GM12878 (cell line): ENCODE results near the gene FCF1.

Source experiments
- CREM ChIP-seq: IDR thresholded peaks from 2 replicates; pipeline ENCODE4 v1.6.1; 2014; ENCODE audit warnings: antibody characterized with exemption, low read depth
- TBL1XR1 ChIP-seq: IDR thresholded peaks from 2 replicates; pipeline ENCODE4 v1.6.1; 2012; ENCODE audit warnings: low read depth, low read length, improper control_type of control experiment
- TF ChIP-seq, protein P1 (sequence below), 3 experiments: IDR thresholded peaks in 2 of 3; conservative IDR thresholded peaks in 1 of 3; 2 replicates each; pipeline ENCODE4 v1.5.1; 2011; ENCODE audit warnings: low read depth in 3 of 3, low read length in 3 of 3, mild to moderate bottlenecking in 3 of 3, control low read depth in 2 of 3, moderate library complexity in 2 of 3, inconsistent platforms in 1 of 3, mixed read lengths in 1 of 3; ENCODE audit not compliant: control insufficient read depth in 2 of 3, insufficient read depth in 1 of 3; ENCODE audit errors: extremely low read depth in 1 of 3

DNA sequence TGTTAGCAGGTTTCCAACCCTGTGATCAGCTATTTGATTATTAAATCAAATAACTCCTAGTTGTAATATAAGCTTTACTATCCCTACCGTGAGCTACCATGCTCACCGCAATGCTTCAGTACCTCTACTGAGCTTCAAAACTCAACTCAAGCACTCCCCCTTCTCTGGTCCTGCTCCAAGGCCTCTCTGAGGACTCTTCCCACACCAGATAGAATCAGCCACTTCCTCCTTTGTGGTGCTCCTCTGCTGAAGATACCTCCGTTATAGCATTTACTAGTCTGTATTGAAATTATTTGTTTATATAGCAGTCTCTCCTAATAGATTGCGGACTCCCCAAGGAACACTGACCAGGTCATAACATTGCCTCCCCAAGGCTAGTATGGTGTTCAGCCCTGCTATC lies 17.5 kb upstream of the FCF1 start:
- TF ChIP-seq, protein P1, sequence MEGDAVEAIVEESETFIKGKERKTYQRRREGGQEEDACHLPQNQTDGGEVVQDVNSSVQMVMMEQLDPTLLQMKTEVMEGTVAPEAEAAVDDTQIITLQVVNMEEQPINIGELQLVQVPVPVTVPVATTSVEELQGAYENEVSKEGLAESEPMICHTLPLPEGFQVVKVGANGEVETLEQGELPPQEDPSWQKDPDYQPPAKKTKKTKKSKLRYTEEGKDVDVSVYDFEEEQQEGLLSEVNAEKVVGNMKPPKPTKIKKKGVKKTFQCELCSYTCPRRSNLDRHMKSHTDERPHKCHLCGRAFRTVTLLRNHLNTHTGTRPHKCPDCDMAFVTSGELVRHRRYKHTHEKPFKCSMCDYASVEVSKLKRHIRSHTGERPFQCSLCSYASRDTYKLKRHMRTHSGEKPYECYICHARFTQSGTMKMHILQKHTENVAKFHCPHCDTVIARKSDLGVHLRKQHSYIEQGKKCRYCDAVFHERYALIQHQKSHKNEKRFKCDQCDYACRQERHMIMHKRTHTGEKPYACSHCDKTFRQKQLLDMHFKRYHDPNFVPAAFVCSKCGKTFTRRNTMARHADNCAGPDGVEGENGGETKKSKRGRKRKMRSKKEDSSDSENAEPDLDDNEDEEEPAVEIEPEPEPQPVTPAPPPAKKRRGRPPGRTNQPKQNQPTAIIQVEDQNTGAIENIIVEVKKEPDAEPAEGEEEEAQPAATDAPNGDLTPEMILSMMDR (IDR thresholded peaks at IDR 0.05 in 2 of 3, conservative IDR thresholded peaks at IDR 0.05 in 1 of 3; ENCODE audit: control insufficient read depth in 2 of 3, extremely low read depth in 1 of 3, insufficient read depth in 1 of 3, low read depth in 3 of 3, low read length in 3 of 3) = no peak
- TF ChIP-seq TBL1XR1 = no peak
- TF ChIP-seq CREM = no peak
